Panc1 (cell line): ENCODE measurements around the gene SMIM27.

Source experiments
- CTCF ChIP-seq: fragments of 450-650 bp; IDR thresholded peaks from 2 replicates; pipeline ENCODE4 v1.5.1; 2017; ENCODE audit warnings: mild to moderate bottlenecking
- REST ChIP-seq, 2 experiments: IDR thresholded peaks; 2 replicates each; pipeline ENCODE4 v1.6.1; 2011 to 2012; ENCODE audit warnings: low read depth in 2 of 2, control low read depth in 1 of 2, low read length in 1 of 2, mild to moderate bottlenecking in 1 of 2, moderate library complexity in 1 of 2; ENCODE audit not compliant: insufficient read depth in 1 of 2
- SIN3A ChIP-seq: IDR thresholded peaks from 2 replicates; pipeline ENCODE4 v1.6.1; 2012; ENCODE audit warnings: low read depth, mild to moderate bottlenecking, low read length, moderate library complexity, borderline replicate concordance; ENCODE audit not compliant: insufficient read depth
- TCF7L2 ChIP-seq: IDR thresholded peaks from 2 replicates; pipeline ENCODE4 v1.6.1; 2011; ENCODE audit warnings: mild to moderate bottlenecking, low read depth, low read length, inconsistent platforms

- no peak for TF ChIP-seq CTCF
- no peak for TF ChIP-seq TCF7L2
- no peak for TF ChIP-seq REST (IDR thresholded peaks at IDR 0.05; ENCODE audit: insufficient read depth in 1 of 2, low read depth in 2 of 2, low read length in 1 of 2)
- no peak for TF ChIP-seq SIN3A
These were observed 43.4 kb upstream of the SMIM27 start for GRCh38 chr9:32508728-32509127.
